MCF 10A (cell line): ENCODE measurements around the gene SIAH1. TPM values are rescaled to one million over a fixed set of nuclear protein-coding genes. Genes with fewer than 3 reads are reported as not detected.

Source experiments
- BruUV-seq: library from RNA; stranded (reverse); fragments of 400-500 nt; replicated peaks from 2 replicates; lab custom pipeline; 2021; lab: Mats Ljungman, UMichigan
- CTCF ChIA-PET: fragments of 300-600 bp; sonication (Branson Sonifier 250); formaldehyde crosslinking; extraction: SDS; loops from one replicate; lab custom pipeline; 2021; ENCODE audit warnings: antibody characterized with exemption, inconsistent platforms; lab: Yijun Ruan, JAX
- POLR2A ChIA-PET: fragments of 300-600, 350-650 bp; sonication (Branson Sonifier 250); formaldehyde crosslinking; extraction: SDS; loops from one replicate; lab custom pipeline; 2020; ENCODE audit warnings: antibody characterized with exemption, inconsistent platforms; lab: Yijun Ruan, JAX
- DNase-seq: peaks from one replicate; pipeline ENCODE4 v3.0.0-alpha.2; 2018; ENCODE audit not compliant: unreplicated experiment
- H3K27ac Mint-ChIP-seq: one replicate; pipeline ENCODE4 v1.8.0; 2022; ENCODE audit warnings: mild to moderate bottlenecking, low read depth, mixed read lengths; ENCODE audit not compliant: unreplicated experiment
- H3K27me3 Mint-ChIP-seq: one replicate; pipeline ENCODE4 v1.8.0; 2022; ENCODE audit warnings: mixed read lengths; ENCODE audit not compliant: insufficient read depth, unreplicated experiment
- H3K36me3 Mint-ChIP-seq: one replicate; pipeline ENCODE4 v1.8.0; 2022; ENCODE audit warnings: mild to moderate bottlenecking, moderate library complexity, mixed read lengths; ENCODE audit not compliant: insufficient read depth, unreplicated experiment
- H3K4me1 Mint-ChIP-seq: one replicate; pipeline ENCODE4 v1.8.0; 2022; ENCODE audit warnings: mixed read lengths; ENCODE audit not compliant: insufficient read depth, unreplicated experiment
- H3K4me3 Mint-ChIP-seq: one replicate; pipeline ENCODE4 v1.8.0; 2022; ENCODE audit warnings: mild to moderate bottlenecking, moderate library complexity, mixed read lengths; ENCODE audit not compliant: unreplicated experiment
- H3K9me3 Mint-ChIP-seq: one replicate; pipeline ENCODE4 v1.8.0; 2022; ENCODE audit warnings: mixed read lengths; ENCODE audit not compliant: unreplicated experiment
- intact Hi-C: fragments of 100-400 bp; cut with micrococcal nuclease; formaldehyde crosslinking; loops from 2 replicates; pipeline ENCODE4 v1.14.1; 2022
- total RNA-seq: library from RNA; stranded (reverse); gene quantifications from 2 replicates; pipeline ENCODE4 v1.2.3, GENCODE V29; 2022
- TF ChIP-seq, protein P1 (sequence below): fragments of 200-600 bp; IDR thresholded peaks from one replicate; pipeline ENCODE4 v1.8.0; 2022; ENCODE audit warnings: antibody characterized with exemption, mild to moderate bottlenecking; ENCODE audit not compliant: unreplicated experiment

The SIAH1 gene
- total RNA-seq, 1 experiment from 2014 or later: 22.4 TPM

DNA sequence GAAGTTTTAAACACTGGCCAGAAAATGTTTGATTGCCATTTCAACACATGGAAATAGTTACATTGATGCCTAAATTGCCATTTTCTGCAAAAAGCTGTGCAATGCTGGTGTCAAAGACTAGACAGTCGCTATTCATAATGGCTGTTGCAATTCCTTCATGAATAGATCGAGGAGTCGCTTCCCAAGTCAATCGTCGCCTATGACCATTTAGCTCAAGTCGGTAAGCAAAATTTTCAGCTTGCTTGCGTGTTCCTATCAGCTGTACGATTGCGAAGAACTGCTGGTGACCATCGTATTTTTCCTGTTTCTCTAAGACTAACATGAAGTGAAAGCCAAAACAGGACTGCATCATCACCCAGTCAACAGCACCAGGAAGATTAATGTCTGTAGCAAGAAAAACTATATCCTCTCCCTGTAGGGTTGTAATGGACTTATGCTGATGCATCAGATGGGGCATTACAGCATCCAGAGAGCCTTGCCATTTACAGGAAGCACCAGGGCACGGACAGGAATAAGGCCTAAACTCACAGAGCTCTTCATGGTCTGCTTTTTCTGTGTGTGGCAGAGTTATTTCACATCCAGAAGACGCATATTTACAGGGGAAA lies 23.6 kb downstream of the SIAH1 start:
- no peak for DNase-seq
- Mint-ChIP-seq H3K4me1 (peaks cover 22% of the 10 kb centered on the region), H3K9me3 (no peaks in the 10 kb centered on the region), H3K27me3 (no peaks in the 10 kb centered on the region), H3K4me3 (no peak overlapping the region), H3K27ac (no peak overlapping the region), H3K36me3 (peaks cover 20% of the 10 kb centered on the region)
- TF ChIP-seq, protein P1, sequence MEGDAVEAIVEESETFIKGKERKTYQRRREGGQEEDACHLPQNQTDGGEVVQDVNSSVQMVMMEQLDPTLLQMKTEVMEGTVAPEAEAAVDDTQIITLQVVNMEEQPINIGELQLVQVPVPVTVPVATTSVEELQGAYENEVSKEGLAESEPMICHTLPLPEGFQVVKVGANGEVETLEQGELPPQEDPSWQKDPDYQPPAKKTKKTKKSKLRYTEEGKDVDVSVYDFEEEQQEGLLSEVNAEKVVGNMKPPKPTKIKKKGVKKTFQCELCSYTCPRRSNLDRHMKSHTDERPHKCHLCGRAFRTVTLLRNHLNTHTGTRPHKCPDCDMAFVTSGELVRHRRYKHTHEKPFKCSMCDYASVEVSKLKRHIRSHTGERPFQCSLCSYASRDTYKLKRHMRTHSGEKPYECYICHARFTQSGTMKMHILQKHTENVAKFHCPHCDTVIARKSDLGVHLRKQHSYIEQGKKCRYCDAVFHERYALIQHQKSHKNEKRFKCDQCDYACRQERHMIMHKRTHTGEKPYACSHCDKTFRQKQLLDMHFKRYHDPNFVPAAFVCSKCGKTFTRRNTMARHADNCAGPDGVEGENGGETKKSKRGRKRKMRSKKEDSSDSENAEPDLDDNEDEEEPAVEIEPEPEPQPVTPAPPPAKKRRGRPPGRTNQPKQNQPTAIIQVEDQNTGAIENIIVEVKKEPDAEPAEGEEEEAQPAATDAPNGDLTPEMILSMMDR: no peak
- CTCF ChIA-PET: interaction anchor here (0.6 to 11.3 kb wide), 8 partner anchors 7 to 1528 kb away, joined by 3 to 169 read pairs (median 3); no protein-coding TSS in a partner anchor
- POLR2A ChIA-PET: interaction anchor here (0.6 to 1.4 kb wide), 6 partner anchors 22 to 269 kb away, joined by 3 to 4 read pairs (median 3); partner anchors contain the start of gene SIAH1
- no TSS peak for BruUV-seq
- intact Hi-C loops: no loop called here

DNA sequence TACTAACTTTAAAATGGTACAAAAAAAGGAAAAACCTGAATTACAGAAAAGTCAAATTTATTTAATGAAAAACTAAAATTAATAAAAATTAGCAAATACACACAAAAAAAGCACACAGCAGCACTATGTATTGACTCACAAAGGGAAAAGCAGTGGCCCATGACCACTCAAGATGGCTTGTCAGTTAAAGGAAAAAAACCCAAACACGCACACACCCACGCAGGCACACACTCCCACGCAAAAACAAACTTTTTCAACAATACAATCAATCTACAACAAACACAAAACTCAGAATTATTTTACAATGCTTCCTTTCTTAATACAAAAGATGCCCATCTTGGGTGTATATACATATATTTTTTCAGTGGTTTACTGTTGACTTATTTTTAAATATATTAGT lies 24.2 kb downstream of the SIAH1 start:
- no peaks in the 10 kb centered on the region for H3K27me3 Mint-ChIP-seq
- peaks cover 26% of the 10 kb centered on the region for H3K36me3 Mint-ChIP-seq
- no peaks in the 10 kb centered on the region for H3K9me3 Mint-ChIP-seq
- intact Hi-C loops: no loop called here
- no peak overlapping the region for H3K4me3 Mint-ChIP-seq
- no peak for DNase-seq
- CTCF ChIA-PET: interaction anchor here (0.7 to 11.3 kb wide), 5 partner anchors 9 to 269 kb away, joined by 3 to 169 read pairs (median 5); no protein-coding TSS in a partner anchor
- peaks cover 18% of the 10 kb centered on the region for H3K4me1 Mint-ChIP-seq
- no TSS peak for BruUV-seq
- TF ChIP-seq, protein P1: no peak
- POLR2A ChIA-PET: interaction anchor here (0.7 to 1.6 kb wide), 5 partner anchors 11 to 269 kb away, joined by 3 to 4 read pairs (median 3); partner anchors contain the start of gene SIAH1
- H3K27ac Mint-ChIP-seq: no peak overlapping the region

DNA sequence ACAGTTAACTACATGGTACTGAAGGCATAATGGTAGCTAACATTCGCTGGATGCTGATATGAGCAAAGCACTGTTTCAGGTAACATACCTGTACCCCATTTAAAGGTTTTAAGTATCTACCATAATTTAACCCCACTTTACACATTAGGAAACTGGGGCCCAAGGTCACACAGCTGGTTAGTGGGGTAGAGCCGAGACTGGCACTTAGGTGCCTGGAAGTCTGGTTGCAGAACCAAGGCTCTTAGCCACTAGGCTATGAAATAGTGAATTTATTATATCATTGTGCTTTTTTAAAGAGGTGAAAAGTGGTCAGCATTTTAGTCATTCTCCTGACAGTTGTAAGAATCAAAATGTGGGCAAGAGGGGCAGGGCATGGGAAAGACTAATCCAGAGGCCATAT lies 25.2 kb downstream of the SIAH1 start:
- Mint-ChIP-seq H3K4me1 (peaks cover 12% of the 10 kb centered on the region), H3K27ac (no peak overlapping the region), H3K4me3 (no peak overlapping the region), H3K36me3 (peaks cover 26% of the 10 kb centered on the region), H3K9me3 (no peaks in the 10 kb centered on the region), H3K27me3 (no peaks in the 10 kb centered on the region)
- no peak for DNase-seq
- POLR2A ChIA-PET: interaction anchor here (1.5 to 1.6 kb wide), 2 partner anchors 26 to 35 kb away, joined by 3 to 4 read pairs; partner anchors contain the start of gene SIAH1
- TF ChIP-seq, protein P1: no peak
- CTCF ChIA-PET: interaction anchor here (0.5 to 11.3 kb wide), 5 partner anchors 24 to 1418 kb away, joined by 3 to 169 read pairs (median 3); no protein-coding TSS in a partner anchor
- intact Hi-C loops: no loop called here
- no TSS peak for BruUV-seq

DNA sequence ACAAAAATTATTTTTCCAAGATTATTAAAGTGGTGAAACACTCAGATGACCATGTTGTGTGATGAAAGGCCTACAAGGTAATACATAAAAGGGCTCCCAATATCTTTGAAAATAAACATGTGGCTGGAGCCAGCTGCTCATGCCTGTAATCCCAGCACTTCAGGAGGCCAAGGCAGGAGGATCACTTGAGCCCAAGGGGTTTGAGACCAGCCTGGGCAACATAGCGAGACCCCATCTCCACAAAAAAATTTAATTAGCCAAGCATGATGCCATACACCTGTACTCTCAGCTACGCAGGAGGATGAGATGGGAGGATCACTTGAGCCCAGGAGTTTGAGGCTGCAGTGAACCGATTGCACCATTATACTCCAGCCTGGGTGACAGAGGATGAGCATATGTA lies 26.8 kb downstream of the SIAH1 start:
- TF ChIP-seq, protein P1: no peak
- H3K36me3 Mint-ChIP-seq: peaks cover 36% of the 10 kb centered on the region
- ChIA-PET POLR2A (interaction anchor here (0.6 to 4.7 kb wide), 2 partner anchors 7 to 223 kb away, joined by 3 to 21 read pairs; no protein-coding TSS in a partner anchor), CTCF (interaction anchor here (1.1 to 11.3 kb wide), 3 partner anchors 19 to 265 kb away, joined by 3 to 169 read pairs (median 5); no protein-coding TSS in a partner anchor)
- intact Hi-C loops: no loop called here
- no peak overlapping the region for H3K4me3 Mint-ChIP-seq
- no peaks in the 10 kb centered on the region for H3K27me3 Mint-ChIP-seq
- no peak for DNase-seq
- H3K4me1 Mint-ChIP-seq: peaks cover 3% of the 10 kb centered on the region
- no TSS peak for BruUV-seq
- H3K9me3 Mint-ChIP-seq: no peaks in the 10 kb centered on the region
- H3K27ac Mint-ChIP-seq: no peak overlapping the region
